Effector memory CD8-positive, alpha-beta T cell (primary cell): ENCODE data around the gene CDC42EP3.

Experiments
- ATAC-seq: fragments of 150-1000 bp; cut with Tn5 transposase; replicated peaks from 2 replicates; pipeline ENCODE4 v1.10.0; 2021; ENCODE audit warnings: mild to moderate bottlenecking, moderate library complexity
- DNase-seq, 3 experiments: peaks; one replicate each; pipeline ENCODE4 v3.0.0; 2021
- H3K27ac Mint-ChIP-seq, 2 donors: one replicate each; pipeline ENCODE4 v1.8.0; 2022; ENCODE audit warnings: mild to moderate bottlenecking in 2 of 2, mixed read lengths in 2 of 2, moderate library complexity in 2 of 2
- H3K27me3 Mint-ChIP-seq, 2 donors: one replicate each; pipeline ENCODE4 v1.8.0; 2022; ENCODE audit warnings: mixed read lengths in 2 of 2
- H3K36me3 Mint-ChIP-seq: one replicate; pipeline ENCODE4 v1.8.0; 2022; ENCODE audit warnings: mild to moderate bottlenecking, moderate library complexity, mixed read lengths; ENCODE audit not compliant: insufficient read depth
- H3K4me1 Mint-ChIP-seq, 2 donors: one replicate each; pipeline ENCODE4 v1.8.0; 2022; ENCODE audit warnings: low read depth in 2 of 2, mixed read lengths in 2 of 2
- H3K4me3 Mint-ChIP-seq, 2 donors: one replicate each; pipeline ENCODE4 v1.8.0; 2022; ENCODE audit warnings: mild to moderate bottlenecking in 2 of 2, mixed read lengths in 2 of 2, moderate library complexity in 2 of 2
- H3K9me3 Mint-ChIP-seq, 2 donors: one replicate each; pipeline ENCODE4 v1.8.0; 2022; ENCODE audit warnings: mixed read lengths in 2 of 2

CDC42EP3 gene

GRCh38 chr2:37623406-37623805 lies 48.0 kb downstream of the CDC42EP3 start:
- ATAC-seq (no peak), DNase-seq (no peak)
- Mint-ChIP-seq H3K4me3 (peak overlapping the region; percentile 62 to 69), H3K27ac (peak overlapping the region; percentile 84 to 91), H3K4me1 (peaks cover 64 to 75% of the 10 kb centered on the region in 2 donors), H3K36me3 (peaks cover 17% of the 10 kb centered on the region), H3K9me3 (no peaks in the 10 kb centered on the region), H3K27me3 (no peaks in the 10 kb centered on the region)

GRCh38 chr2:37622450-37623100 lies 48.9 kb downstream of the CDC42EP3 start:
- Mint-ChIP-seq H3K9me3 (no peaks in the 10 kb centered on the region), H3K27ac (peak overlapping the region; percentile 84 to 91)

GRCh38 chr2:37621199-37621598 lies 50.2 kb downstream of the CDC42EP3 start:
- peaks cover 70 to 81% of the 10 kb centered on the region in 2 donors for H3K4me1 Mint-ChIP-seq
- ATAC-seq (no peak), DNase-seq (no peak)
- H3K27ac Mint-ChIP-seq: no peak overlapping the region
- H3K4me3 Mint-ChIP-seq: no peak overlapping the region
- H3K27me3 Mint-ChIP-seq: no peaks in the 10 kb centered on the region
- peaks cover 11% of the 10 kb centered on the region for H3K36me3 Mint-ChIP-seq
- H3K9me3 Mint-ChIP-seq: peaks cover 0 to 1% of the 10 kb centered on the region in 2 donors

More at GRCh38 chr2:37622450-37623100, 48.9 kb downstream of the CDC42EP3 start:
- peak overlapping the region; percentile 62 to 69 for H3K4me3 Mint-ChIP-seq
- ATAC-seq (no peak), DNase-seq (no peak)
- peaks cover 68 to 80% of the 10 kb centered on the region in 2 donors for H3K4me1 Mint-ChIP-seq
- H3K27me3 Mint-ChIP-seq: no peaks in the 10 kb centered on the region
- H3K36me3 Mint-ChIP-seq: peaks cover 12% of the 10 kb centered on the region

GRCh38 chr2:37619959-37620300 lies 51.5 kb downstream of the CDC42EP3 start:
- DNase-seq (no peak), ATAC-seq (no peak)
- H3K36me3 Mint-ChIP-seq: peaks cover 8% of the 10 kb centered on the region
- H3K27ac Mint-ChIP-seq: no peak overlapping the region
- peak overlapping the region in 1 of 2 donors; percentile 10 for H3K4me3 Mint-ChIP-seq
- no peaks in the 10 kb centered on the region for H3K27me3 Mint-ChIP-seq
- H3K9me3 Mint-ChIP-seq: peaks cover 0 to 1% of the 10 kb centered on the region in 2 donors
- peaks cover 69 to 82% of the 10 kb centered on the region in 2 donors for H3K4me1 Mint-ChIP-seq

- Mint-ChIP-seq H3K27me3 (no peaks in the 10 kb centered on the region), H3K36me3 (peaks cover 9% of the 10 kb centered on the region), H3K27ac (no peak overlapping the region), H3K4me1 (peaks cover 68 to 82% of the 10 kb centered on the region in 2 donors), H3K4me3 (peak overlapping the region in 1 of 2 donors; percentile 10), H3K9me3 (peaks cover 0 to 1% of the 10 kb centered on the region in 2 donors)
- DNase-seq (no peak), ATAC-seq (no peak)
These were observed 52.0 kb downstream of the CDC42EP3 start for GRCh38 chr2:37619230-37619958.

GRCh38 chr2:37618326-37618725 lies 53.1 kb downstream of the CDC42EP3 start:
- Mint-ChIP-seq H3K27ac (peak overlapping the region in 1 of 2 donors; percentile 98), H3K36me3 (peaks cover 10% of the 10 kb centered on the region), H3K27me3 (no peaks in the 10 kb centered on the region), H3K4me3 (no peak overlapping the region), H3K9me3 (peaks cover 0 to 1% of the 10 kb centered on the region in 2 donors), H3K4me1 (peaks cover 63 to 80% of the 10 kb centered on the region in 2 donors)
- DNase-seq (no peak), ATAC-seq (no peak)

GRCh38 chr2:37617119-37617892 lies 54.1 kb downstream of the CDC42EP3 start:
- ATAC-seq: no peak

GRCh38 chr2:37616677-37617005 lies 54.8 kb downstream of the CDC42EP3 start:
- H3K27me3 Mint-ChIP-seq: no peaks in the 10 kb centered on the region
- H3K9me3 Mint-ChIP-seq: peaks cover 0 to 1% of the 10 kb centered on the region in 2 donors
- peak overlapping the region; percentile 87 to 98 for H3K27ac Mint-ChIP-seq
- peaks cover 10% of the 10 kb centered on the region for H3K36me3 Mint-ChIP-seq
- H3K4me1 Mint-ChIP-seq: peaks cover 58 to 82% of the 10 kb centered on the region in 2 donors
- no peak for DNase-seq
- peak overlapping the region; percentile 55 to 80 for H3K4me3 Mint-ChIP-seq
- ATAC-seq: peak; percentile 28

More at GRCh38 chr2:37617119-37617892, 54.1 kb downstream of the CDC42EP3 start:
- peak overlapping the region; percentile 87 to 98 for H3K27ac Mint-ChIP-seq
- H3K4me1 Mint-ChIP-seq: peaks cover 56 to 80% of the 10 kb centered on the region in 2 donors
- no peaks in the 10 kb centered on the region for H3K27me3 Mint-ChIP-seq
- H3K4me3 Mint-ChIP-seq: peak overlapping the region; percentile 22 to 62
- peaks cover 0 to 1% of the 10 kb centered on the region in 2 donors for H3K9me3 Mint-ChIP-seq
- DNase-seq: no peak
- peaks cover 10% of the 10 kb centered on the region for H3K36me3 Mint-ChIP-seq

GRCh38 chr2:37615804-37616676 lies 55.4 kb downstream of the CDC42EP3 start:
- Mint-ChIP-seq H3K27ac (peak overlapping the region; percentile 87 to 98), H3K36me3 (peaks cover 10% of the 10 kb centered on the region), H3K9me3 (peaks cover 0 to 1% of the 10 kb centered on the region in 2 donors), H3K4me3 (peak overlapping the region; percentile 55 to 80), H3K27me3 (no peaks in the 10 kb centered on the region), H3K4me1 (peaks cover 52 to 76% of the 10 kb centered on the region in 2 donors)
- ATAC-seq: peak; percentile 95
- peak; percentile 58 to 72 (median 68) for DNase-seq

GRCh38 chr2:37614061-37614738 lies 57.2 kb downstream of the CDC42EP3 start:
- Mint-ChIP-seq H3K9me3 (peaks cover 0 to 1% of the 10 kb centered on the region in 2 donors), H3K27ac (peak overlapping the region; percentile 87 to 98), H3K27me3 (no peaks in the 10 kb centered on the region), H3K36me3 (peaks cover 8% of the 10 kb centered on the region), H3K4me3 (no peak overlapping the region), H3K4me1 (peaks cover 44 to 66% of the 10 kb centered on the region in 2 donors)
- DNase-seq (no peak), ATAC-seq (no peak)

- H3K27me3 Mint-ChIP-seq: no peaks in the 10 kb centered on the region
- DNase-seq (no peak), ATAC-seq (no peak)
- peaks cover 6% of the 10 kb centered on the region for H3K36me3 Mint-ChIP-seq
- peaks cover 38 to 60% of the 10 kb centered on the region in 2 donors for H3K4me1 Mint-ChIP-seq
- no peak overlapping the region for H3K4me3 Mint-ChIP-seq
- peaks cover 4% of the 10 kb centered on the region in 2 donors for H3K9me3 Mint-ChIP-seq
- H3K27ac Mint-ChIP-seq: peak overlapping the region; percentile 63 to 64
These were observed 59.1 kb downstream of the CDC42EP3 start for GRCh38 chr2:37612382-37612781.

- DNase-seq (no peak), ATAC-seq (no peak)
- H3K4me3 Mint-ChIP-seq: no peak overlapping the region
- H3K27me3 Mint-ChIP-seq: no peaks in the 10 kb centered on the region
- H3K9me3 Mint-ChIP-seq: peaks cover 3 to 5% of the 10 kb centered on the region in 2 donors
- peak overlapping the region in 1 of 2 donors; percentile 63 for H3K27ac Mint-ChIP-seq
- peaks cover 3% of the 10 kb centered on the region for H3K36me3 Mint-ChIP-seq
- H3K4me1 Mint-ChIP-seq: peaks cover 23 to 46% of the 10 kb centered on the region in 2 donors
These were observed 60.7 kb downstream of the CDC42EP3 start for GRCh38 chr2:37610638-37611289.
